A549 (cell line): Measurements from ENCODE around the gene POLA1. TPM values are rescaled to one million over a fixed set of nuclear protein-coding genes. Genes with fewer than 3 reads are reported as not detected.

Source experiments
- ATAC-seq, 2 experiments: fragments of 200-7000 bp in 1 of 2; fragments of >200 bp in 1 of 2; cut with Nextera tagmentation in 1 of 2; cut with Tn5 transposase in 1 of 2; 3 replicates each; pipeline versions ENCODE4 v1.8.0 to v1.9.1; 2018 to 2020; ENCODE audit warnings: mild to moderate bottlenecking in 1 of 2, moderate library complexity in 1 of 2
- CTCF ChIA-PET: fragments of 300-600 bp; sonication (Branson Sonifier 250); formaldehyde crosslinking; extraction: SDS; loops from one replicate; lab custom pipeline; 2021; ENCODE audit warnings: antibody characterized with exemption, inconsistent platforms; lab: Yijun Ruan, JAX
- POLR2A ChIA-PET: fragments of 350-600 bp; formaldehyde crosslinking; extraction: SDS; loops from one replicate; lab custom pipeline; 2021; ENCODE audit warnings: antibody characterized with exemption, inconsistent platforms; lab: Yijun Ruan, JAX
- DNase-seq, 2 experiments: peaks; one replicate each; pipeline versions ENCODE4 v3.0.0 to v3.0.0-alpha.2; 2011 to 2016; ENCODE audit warnings: low read depth in 1 of 2, low spot score in 1 of 2
- FAIRE-seq: peaks from 2 replicates; lab custom pipeline; 2011; peaks lifted over from hg19 to GRCh38; lab: Jason Lieb, UNC
- H3K27ac ChIP-seq, 2 experiments: fragments of >200 bp; sonication (Bioruptor Twin); formaldehyde crosslinking; 3 replicates each; pipeline ENCODE4 v1.5.1; 2016 to 2017
- H3K4me1 ChIP-seq: fragments of >200 bp; sonication (Bioruptor Twin); formaldehyde crosslinking; 3 replicates; pipeline ENCODE4 v1.6.1; 2016
- H3K4me2 ChIP-seq: fragments of >200 bp; sonication (Bioruptor Twin); formaldehyde crosslinking; 3 replicates; pipeline ENCODE4 v1.6.1; 2016
- H3K4me3 ChIP-seq: fragments of >200 bp; sonication (Bioruptor Twin); formaldehyde crosslinking; 3 replicates; pipeline ENCODE4 v1.5.1; 2016
- H3K9me3 ChIP-seq: fragments of >200 bp; sonication (Bioruptor Twin); formaldehyde crosslinking; 3 replicates; pipeline ENCODE4 v1.6.1; 2016
- BHLHE40 ChIP-seq: IDR thresholded peaks from 2 replicates; pipeline ENCODE4 v1.6.1; 2012; ENCODE audit warnings: low read depth, low read length, inconsistent platforms
- CBX8 ChIP-seq: fragments of 200-600 bp; sonication (generic); IDR thresholded peaks from 2 replicates; pipeline ENCODE4 v1.6.1; 2016
- CHD4 ChIP-seq: fragments of 200-600 bp; sonication (generic); IDR thresholded peaks from 2 replicates; pipeline ENCODE4 v1.6.1; 2016; ENCODE audit warnings: antibody characterized with exemption, mild to moderate bottlenecking, borderline replicate concordance
- CTCF ChIP-seq: fragments of >200 bp; sonication (Bioruptor Twin); formaldehyde crosslinking; IDR thresholded peaks from 3 replicates; pipeline ENCODE4 v1.5.1; 2016
- FOXS1 ChIP-seq: fragments of 250-450 bp; sonication (Bioruptor Pico); IDR thresholded peaks from 2 replicates; pipeline ENCODE4 v1.5.0; 2020; ENCODE audit warnings: mild to moderate bottlenecking, moderate library complexity
- HEYL ChIP-seq: fragments of 250-450 bp; sonication (Bioruptor Pico); IDR thresholded peaks from 2 replicates; pipeline ENCODE4 v1.8.0; 2021; ENCODE audit warnings: mild to moderate bottlenecking, moderate library complexity
- HOXA7 ChIP-seq: fragments of 250-450 bp; sonication (Bioruptor Pico); IDR thresholded peaks from 2 replicates; pipeline ENCODE4 v1.5.0; 2020; ENCODE audit warnings: mild to moderate bottlenecking, moderate library complexity
- HOXB5 ChIP-seq: fragments of 250-450 bp; sonication (Bioruptor Pico); IDR thresholded peaks from 2 replicates; pipeline ENCODE4 v1.5.0; 2020; ENCODE audit warnings: mild to moderate bottlenecking, moderate library complexity
- MAFK ChIP-seq: fragments of 450-650 bp; IDR thresholded peaks from 2 replicates; pipeline ENCODE4 v1.6.1; 2014; ENCODE audit not compliant: partially characterized antibody
- MYC ChIP-seq: IDR thresholded peaks from 2 replicates; pipeline ENCODE4 v1.6.1; 2012; ENCODE audit warnings: mild to moderate bottlenecking, inconsistent platforms, low read length, improper control_type of control experiment, borderline replicate concordance
- NR3C1 ChIP-seq: fragments of >200 bp; sonication (Bioruptor Twin); formaldehyde crosslinking; IDR thresholded peaks from 3 replicates; pipeline ENCODE4 v1.6.1; 2017
- PBX3 ChIP-seq: IDR thresholded peaks from 2 replicates; pipeline ENCODE4 v1.6.1; 2012
- POLR2AphosphoS2 ChIP-seq: conservative IDR thresholded peaks from 2 replicates; pipeline ENCODE4 v1.6.1; 2012; ENCODE audit warnings: low read length, improper control_type of control experiment, inconsistent platforms
- RFX5 ChIP-seq: fragments of 450-650 bp; IDR thresholded peaks from 2 replicates; pipeline ENCODE4 v1.7.1; 2014; ENCODE audit warnings: antibody characterized with exemption, mild to moderate bottlenecking, moderate library complexity
- SMC3 ChIP-seq: fragments of >200 bp; sonication (Bioruptor Twin); formaldehyde crosslinking; IDR thresholded peaks from 3 replicates; pipeline ENCODE4 v1.6.1; 2018; ENCODE audit warnings: inconsistent platforms
- SREBF2 ChIP-seq: fragments of 450-650 bp; IDR thresholded peaks from 2 replicates; pipeline ENCODE4 v1.6.1; 2014; ENCODE audit warnings: mild to moderate bottlenecking, moderate library complexity
- ZFP36 ChIP-seq: fragments of 450-650 bp; IDR thresholded peaks from 2 replicates; pipeline ENCODE4 v1.6.1; 2014; ENCODE audit warnings: borderline replicate concordance; ENCODE audit not compliant: partially characterized antibody
- ZNF302 ChIP-seq: fragments of 250-450 bp; sonication (Bioruptor Pico); IDR thresholded peaks from 2 replicates; pipeline ENCODE4 v1.9.0; 2021; ENCODE audit warnings: inconsistent platforms, mild to moderate bottlenecking, moderate library complexity
- ZSCAN20 ChIP-seq: fragments of 250-450 bp; sonication (Bioruptor Pico); IDR thresholded peaks from 2 replicates; pipeline ENCODE4 v1.8.0; 2022; ENCODE audit warnings: mild to moderate bottlenecking, moderate library complexity
- WGBS: methylation state at CpG from one replicate; pipeline ENCODE4 v1.1.6; 2017; ENCODE audit errors: missing lambda C conversion rate; 5-methylcytosine and 5-hydroxymethylcytosine counted together
- polyA plus RNA-seq, 4 experiments: library from polyadenylated mRNA; depleted of rRNA in 3 of 4; stranded (reverse); fragments of >200 nt; fragmentation: RNase III in 1 of 4; extraction: RNeasy Plus Mini Kit Qiagen cat#74134 plus additional on column Dnase treatment in 1 of 4; gene quantifications; 2 replicates in 3 of 4; 3 replicates in 1 of 4; pipeline ENCODE4 v1.2.3, GENCODE V29; 2011 to 2017
- TF ChIP-seq, protein P1 (sequence below): fragments of 450-650 bp; IDR thresholded peaks from 2 replicates; pipeline ENCODE4 v1.6.1; 2014; ENCODE audit warnings: antibody characterized with exemption
- TF ChIP-seq, protein P2 (sequence below): IDR thresholded peaks from 2 replicates; pipeline ENCODE4 v1.6.1; 2012; ENCODE audit warnings: low read depth, borderline replicate concordance

POLA1 gene
- polyA plus RNA-seq, 2 of the 4 experiments (the other 2 are of a cell fraction) = 8.8 to 17.5 TPM

- TF ChIP-seq CTCF = no peak
- no peak for TF ChIP-seq CBX8
These were observed 66.8 kb downstream of the POLA1 start (continued) for GRCh38 chrX:24760363-24761000.

DNA sequence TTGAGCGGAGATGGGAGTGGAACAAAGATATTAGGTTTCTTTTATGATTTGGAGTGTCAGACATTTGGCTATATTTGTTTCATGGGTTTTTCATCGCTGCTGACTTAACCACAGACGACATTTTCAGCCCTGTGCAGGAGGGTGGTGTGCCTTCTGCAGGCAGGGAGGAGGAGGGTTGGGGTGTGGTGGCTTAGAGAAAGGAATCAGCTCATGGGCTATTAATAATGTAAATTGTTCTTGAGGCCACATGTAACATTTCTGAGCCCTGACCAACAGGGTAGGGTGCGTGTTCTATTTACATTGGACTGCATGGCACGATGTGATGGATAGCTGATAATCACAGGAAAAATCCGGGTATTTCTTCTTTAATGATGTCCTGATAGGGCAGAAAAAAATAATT lies 67.6 kb downstream of the POLA1 start:
- H3K4me1 ChIP-seq = no peaks in the 10 kb centered on the region
- POLR2A ChIA-PET = no interaction called here
- 88% methylated on average over 6 of the region's 6 CpGs for WGBS
- TF ChIP-seq ZSCAN20 (CRISPR knock-in tag) (no peak), FOXS1 (no peak), MYC (no peak), ZNF302 (no peak), MAFK (no peak), HOXA7 (CRISPR knock-in tag) (no peak), CHD4 (no peak), SREBF2 (no peak), POLR2AphosphoS2 (no peak), BHLHE40 (no peak), NR3C1 (no peak), SMC3 (no peak), PBX3 (no peak), ZFP36 (no peak), HOXB5 (no peak), RFX5 (no peak)
- TF ChIP-seq, protein P1, sequence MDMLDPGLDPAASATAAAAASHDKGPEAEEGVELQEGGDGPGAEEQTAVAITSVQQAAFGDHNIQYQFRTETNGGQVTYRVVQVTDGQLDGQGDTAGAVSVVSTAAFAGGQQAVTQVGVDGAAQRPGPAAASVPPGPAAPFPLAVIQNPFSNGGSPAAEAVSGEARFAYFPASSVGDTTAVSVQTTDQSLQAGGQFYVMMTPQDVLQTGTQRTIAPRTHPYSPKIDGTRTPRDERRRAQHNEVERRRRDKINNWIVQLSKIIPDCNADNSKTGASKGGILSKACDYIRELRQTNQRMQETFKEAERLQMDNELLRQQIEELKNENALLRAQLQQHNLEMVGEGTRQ = no peak
- TF ChIP-seq, protein P2, sequence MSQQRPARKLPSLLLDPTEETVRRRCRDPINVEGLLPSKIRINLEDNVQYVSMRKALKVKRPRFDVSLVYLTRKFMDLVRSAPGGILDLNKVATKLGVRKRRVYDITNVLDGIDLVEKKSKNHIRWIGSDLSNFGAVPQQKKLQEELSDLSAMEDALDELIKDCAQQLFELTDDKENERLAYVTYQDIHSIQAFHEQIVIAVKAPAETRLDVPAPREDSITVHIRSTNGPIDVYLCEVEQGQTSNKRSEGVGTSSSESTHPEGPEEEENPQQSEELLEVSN = no peak
- no peaks in the 10 kb centered on the region for H3K9me3 ChIP-seq
- H3K27ac ChIP-seq = no peak overlapping the region
- no peak for DNase-seq
- no peak for ATAC-seq
- no peak for FAIRE-seq
- CTCF ChIA-PET = interaction anchor here (1.8 kb wide), 1 partner anchor 9 kb away, joined by 6 read pairs; no protein-coding TSS in a partner anchor
- no peak overlapping the region for H3K4me3 ChIP-seq
- no peak overlapping the region for H3K4me2 ChIP-seq

DNA sequence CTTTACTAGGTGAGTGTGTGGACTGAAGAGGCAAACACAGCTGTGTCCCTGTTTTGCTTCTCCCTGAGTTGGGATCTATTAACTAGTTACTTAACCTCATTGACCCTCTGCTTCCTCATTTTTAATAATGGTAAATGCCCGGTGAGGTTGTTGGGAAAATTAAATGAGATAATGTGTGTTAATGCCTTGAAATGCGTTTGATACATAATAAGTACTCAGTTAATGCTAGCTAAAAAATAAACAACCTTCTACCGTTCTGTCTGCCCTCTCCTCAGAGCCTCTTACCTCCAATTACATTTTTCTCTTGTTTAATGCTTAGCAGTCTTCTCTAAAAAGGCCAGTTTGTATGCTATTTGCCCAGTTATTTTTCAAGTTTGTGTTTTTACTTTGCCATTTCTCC lies 70.3 kb downstream of the POLA1 start:
- no peak for DNase-seq
- no peaks in the 10 kb centered on the region for H3K9me3 ChIP-seq
- H3K4me3 ChIP-seq = no peak overlapping the region
- 84% methylated on average over 3 of the region's 3 CpGs for WGBS
- peaks cover 14% of the 10 kb centered on the region; the same call in 1 of the 3 replicates for H3K4me1 ChIP-seq
- no peak for FAIRE-seq
- H3K4me2 ChIP-seq = no peak overlapping the region
- CTCF ChIA-PET = interaction anchor here (1.8 to 1.9 kb wide), 2 partner anchors 11 to 75 kb away, joined by 4 to 5 read pairs; no protein-coding TSS in a partner anchor
- POLR2A ChIA-PET = no interaction called here
- no peak for ATAC-seq
- no peak overlapping the region for H3K27ac ChIP-seq
- TF ChIP-seq HEYL (CRISPR knock-in tag) = no peak
